Erythroblast (primary cell): ENCODE data around the gene RAMP1.

ENCODE experiments used
- DNase-seq, 2 experiments: peaks; one replicate each; lab custom pipeline; 2025; lab: John Stamatoyannopoulos, UW
- GATA1 ChIP-seq: IDR thresholded peaks from 2 replicates; pipeline ENCODE4 v1.6.1; 2011; ENCODE audit warnings: low read depth, mild to moderate bottlenecking, control low read depth, low read length, moderate library complexity
- POLR2A ChIP-seq: IDR thresholded peaks from 2 replicates; pipeline ENCODE4 v1.6.1; 2011; ENCODE audit warnings: mild to moderate bottlenecking, low read length

Gene RAMP1

DNA sequence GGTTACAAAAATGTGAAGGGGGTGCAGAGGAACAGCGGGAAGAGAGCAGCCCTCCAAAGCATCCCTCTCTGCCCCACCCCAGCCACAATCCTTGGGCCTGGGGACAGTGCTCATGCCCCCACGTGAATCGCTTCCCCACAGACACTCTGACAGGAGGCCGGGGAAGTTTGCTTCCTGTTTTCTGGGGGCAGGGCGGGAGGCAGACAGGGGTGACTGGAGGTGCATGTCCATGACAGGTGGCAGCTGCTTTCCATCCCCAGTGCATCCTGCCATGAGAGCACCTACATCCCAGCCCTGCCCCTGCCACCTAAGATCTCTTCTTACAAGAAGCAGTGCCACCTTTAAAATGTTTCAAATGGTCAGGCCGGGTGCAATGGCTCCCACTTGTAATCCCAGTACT lies 60.2 kb downstream of the RAMP1 start:
- no peak for DNase-seq
- no peak for TF ChIP-seq POLR2A
- TF ChIP-seq GATA1 = no peak

DNA sequence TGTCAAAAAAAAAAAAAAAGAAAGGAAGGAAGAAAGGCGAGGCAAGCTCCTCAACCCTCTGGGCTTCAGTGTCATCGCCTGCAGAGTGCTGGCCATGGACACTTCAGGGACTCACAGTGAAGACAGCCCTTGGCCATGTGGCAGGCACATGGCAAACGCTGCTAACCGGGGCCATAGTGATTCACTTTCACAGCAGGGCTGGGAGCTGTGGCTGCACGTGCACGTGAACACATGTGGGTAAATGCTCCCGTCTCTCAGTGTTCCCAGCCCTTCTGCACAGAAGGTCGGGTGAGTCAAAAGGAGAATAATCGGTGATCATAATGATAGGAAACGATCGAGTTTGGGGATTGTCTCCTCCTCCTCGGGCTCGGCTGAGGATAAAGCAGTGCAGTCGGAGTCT lies 61.2 kb downstream of the RAMP1 start:
- TF ChIP-seq GATA1 (no peak), POLR2A (no peak)

GRCh38 chr2:237921967-237922492 lies 62.6 kb downstream of the RAMP1 start:
- TF ChIP-seq GATA1 (no peak), POLR2A (no peak)
- DNase-seq = no peak

More for the DNA sequence above, 61.2 kb downstream of the RAMP1 start:
- DNase-seq = no peak

DNA sequence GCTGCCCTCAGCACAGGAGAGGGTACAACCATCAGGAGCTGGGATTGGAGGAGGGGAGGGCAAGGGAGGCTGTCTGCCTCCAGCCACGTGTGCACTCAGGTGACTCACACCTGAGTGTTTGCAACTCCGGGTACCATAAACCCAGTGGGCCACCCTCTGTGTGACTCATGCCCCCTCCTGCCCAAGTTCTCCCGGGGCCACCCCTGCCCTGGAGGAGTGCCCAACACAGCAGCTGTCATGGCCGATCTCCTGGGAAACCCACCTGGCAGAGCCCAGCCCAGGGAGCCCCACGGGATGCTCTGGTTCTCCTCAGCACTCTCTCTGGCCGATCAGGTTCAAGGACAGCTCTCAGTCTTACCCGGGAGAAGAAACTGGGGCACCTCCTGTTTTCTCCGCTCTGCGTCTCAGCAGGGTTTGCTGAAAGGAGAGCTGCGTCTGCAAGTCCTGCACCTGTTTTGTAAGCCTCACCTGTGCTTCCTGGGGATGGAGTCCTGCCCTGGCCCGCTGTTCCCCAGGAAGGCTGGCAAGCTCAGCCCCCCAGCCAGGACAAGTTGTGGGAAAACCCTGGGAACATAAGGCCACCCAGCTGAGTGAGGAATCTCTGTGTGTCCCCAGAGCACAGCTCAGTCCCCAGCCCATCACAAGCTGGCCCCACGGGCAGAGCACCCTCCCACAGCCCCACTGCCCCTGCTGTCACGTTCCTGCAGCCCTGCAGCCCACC lies 63.4 kb downstream of the RAMP1 start:
- DNase-seq = no peak
- TF ChIP-seq POLR2A = no peak
- no peak for TF ChIP-seq GATA1

DNA sequence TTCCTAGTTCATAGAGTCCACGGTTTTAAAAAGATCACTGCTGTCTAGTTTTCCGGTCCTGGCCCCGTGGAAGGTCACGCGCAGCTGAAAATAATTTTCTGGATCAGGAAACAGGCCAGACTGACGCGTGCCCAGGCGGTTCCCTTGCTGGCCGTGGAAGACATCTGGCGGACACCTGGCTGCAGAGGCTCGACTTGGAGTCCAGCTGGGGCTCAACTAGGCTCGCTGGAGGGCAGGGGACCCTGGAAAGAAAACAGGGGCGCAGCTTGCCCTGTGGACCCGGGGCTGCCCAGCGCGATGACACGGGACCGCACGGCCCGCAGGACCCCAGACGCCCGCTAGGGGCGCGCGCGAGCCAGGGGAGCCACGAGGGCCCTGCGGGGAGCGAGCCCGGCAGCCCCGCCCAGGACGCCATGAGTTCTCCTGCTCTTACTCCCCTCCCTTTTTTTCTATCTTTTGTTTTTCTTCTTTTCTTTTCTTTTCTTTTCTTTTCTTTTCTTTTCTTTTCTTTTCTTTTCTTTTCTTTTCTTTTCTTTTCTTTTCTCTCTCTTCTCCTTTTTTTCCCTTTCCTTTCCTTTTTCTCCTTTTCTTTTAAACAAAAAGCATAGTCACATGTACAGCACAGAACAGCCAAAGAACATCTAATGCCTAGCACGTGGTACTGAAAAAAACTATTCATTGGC lies 64.2 kb downstream of the RAMP1 start:
- TF ChIP-seq POLR2A (no peak), GATA1 (no peak)
- peak; percentile 82 to 90 for DNase-seq

GRCh38 chr2:237924164-237924534 lies 64.7 kb downstream of the RAMP1 start:
- TF ChIP-seq GATA1 = no peak
- TF ChIP-seq POLR2A = no peak
- DNase-seq = no peak

DNA sequence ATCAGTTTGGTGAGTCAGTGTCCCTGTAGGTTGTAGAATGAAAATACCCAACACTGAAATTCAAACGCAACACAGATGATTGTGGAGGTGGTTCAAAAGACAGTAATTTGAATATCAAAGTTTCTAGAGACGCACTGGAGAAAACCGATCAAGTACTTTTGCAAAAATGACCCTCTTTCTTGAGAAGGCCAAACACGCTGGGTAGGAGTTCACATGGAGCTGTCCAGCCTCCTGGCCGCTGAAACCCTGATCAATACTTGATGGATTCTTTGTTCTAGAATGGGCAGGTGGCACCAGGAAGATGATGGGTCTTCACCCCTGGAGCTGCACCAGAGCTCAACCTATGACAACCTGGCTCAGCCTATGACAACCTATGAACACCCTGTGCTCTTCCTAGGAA lies 67.7 kb downstream of the RAMP1 start:
- TF ChIP-seq POLR2A (no peak), GATA1 (no peak)

GRCh38 chr2:237927986-237928385 lies 68.6 kb downstream of the RAMP1 start:
- no peak for DNase-seq

More for the DNA sequence above, 67.7 kb downstream of the RAMP1 start:
- DNase-seq = no peak

DNA sequence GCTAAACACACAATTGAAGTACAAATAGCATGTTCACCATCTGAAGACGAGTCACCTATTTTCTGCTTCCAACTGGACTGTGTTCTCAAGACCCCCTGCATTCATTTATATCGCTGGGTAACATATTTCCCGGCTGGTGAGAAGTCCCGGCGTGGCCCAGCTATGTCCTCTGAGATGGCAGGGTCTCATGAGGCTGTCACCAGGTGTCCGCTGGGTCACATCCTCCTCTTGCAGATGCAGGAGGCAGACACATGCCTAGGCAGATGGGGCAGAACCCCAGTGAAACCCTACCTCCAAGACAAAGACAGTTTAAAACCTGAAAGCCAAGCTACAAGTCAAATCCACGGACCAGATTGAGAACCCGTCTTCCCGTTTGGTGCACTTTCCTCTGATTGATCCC lies 70.6 kb downstream of the RAMP1 start:
- TF ChIP-seq POLR2A = no peak
- no peak for TF ChIP-seq GATA1
- no peak for DNase-seq

More at GRCh38 chr2:237927986-237928385, 68.6 kb downstream of the RAMP1 start:
- no peak for TF ChIP-seq POLR2A
- TF ChIP-seq GATA1 = no peak

- no peak for DNase-seq
- TF ChIP-seq POLR2A = no peak
- no peak for TF ChIP-seq GATA1
Observed at GRCh38 chr2:237931205-237931721, 71.8 kb downstream of the RAMP1 start.

GRCh38 chr2:237932731-237933131 lies 73.3 kb downstream of the RAMP1 start:
- DNase-seq = no peak
- no peak for TF ChIP-seq GATA1
- no peak for TF ChIP-seq POLR2A

DNA sequence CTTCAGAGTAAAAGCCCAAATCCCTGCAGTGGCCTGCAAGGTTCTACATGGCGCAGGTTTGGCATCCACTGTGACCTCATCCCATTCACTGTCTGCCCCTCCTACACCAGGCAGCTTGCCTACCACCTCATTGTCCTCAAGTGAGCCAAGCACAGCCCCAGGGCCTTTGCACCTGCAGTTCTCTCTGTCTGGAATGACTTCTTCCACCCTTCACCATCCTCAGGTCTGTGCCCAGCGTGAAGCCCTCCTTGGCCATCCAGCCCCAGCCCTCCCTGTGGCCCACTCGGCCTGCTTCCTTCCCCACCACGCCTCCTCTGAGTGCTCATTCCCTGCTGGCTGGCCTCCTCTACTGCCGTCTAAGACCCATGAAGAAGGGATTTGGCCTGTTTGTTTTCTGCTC lies 74.8 kb downstream of the RAMP1 start:
- TF ChIP-seq GATA1 (no peak), POLR2A (no peak)

GRCh38 chr2:237935740-237936452 lies 76.5 kb downstream of the RAMP1 start:
- no peak for TF ChIP-seq POLR2A
- no peak for TF ChIP-seq GATA1
- DNase-seq = peak in 1 of 2 experiments; percentile 14

More for the DNA sequence above, 74.8 kb downstream of the RAMP1 start:
- no peak for DNase-seq

GRCh38 chr2:237939251-237939650 lies 79.8 kb downstream of the RAMP1 start:
- DNase-seq = no peak
- no peak for TF ChIP-seq GATA1
